ENCODE measurements around the gene FRMD4A.

DNA sequence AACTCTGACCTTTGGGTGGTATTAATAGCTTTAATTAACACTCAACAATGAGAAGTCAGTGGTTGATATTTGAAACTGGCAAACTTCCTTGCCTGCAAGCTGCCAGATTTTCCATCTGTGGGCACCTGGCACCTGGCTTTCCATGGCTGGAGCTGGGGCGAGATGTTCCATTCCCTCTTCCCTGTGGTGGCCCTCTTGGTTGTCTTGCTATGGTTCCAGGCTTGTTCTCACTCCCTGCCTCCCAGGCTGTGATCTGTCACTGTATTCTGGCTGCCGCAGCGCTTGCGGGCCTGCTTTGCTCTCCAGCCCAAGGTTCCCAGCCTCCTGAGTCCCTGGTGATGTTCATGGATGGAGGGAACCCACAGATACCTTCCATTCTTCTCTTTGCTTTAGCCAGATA lies 201.0 kb downstream of the FRMD4A start:
- TF ChIP-seq, protein P1, sequence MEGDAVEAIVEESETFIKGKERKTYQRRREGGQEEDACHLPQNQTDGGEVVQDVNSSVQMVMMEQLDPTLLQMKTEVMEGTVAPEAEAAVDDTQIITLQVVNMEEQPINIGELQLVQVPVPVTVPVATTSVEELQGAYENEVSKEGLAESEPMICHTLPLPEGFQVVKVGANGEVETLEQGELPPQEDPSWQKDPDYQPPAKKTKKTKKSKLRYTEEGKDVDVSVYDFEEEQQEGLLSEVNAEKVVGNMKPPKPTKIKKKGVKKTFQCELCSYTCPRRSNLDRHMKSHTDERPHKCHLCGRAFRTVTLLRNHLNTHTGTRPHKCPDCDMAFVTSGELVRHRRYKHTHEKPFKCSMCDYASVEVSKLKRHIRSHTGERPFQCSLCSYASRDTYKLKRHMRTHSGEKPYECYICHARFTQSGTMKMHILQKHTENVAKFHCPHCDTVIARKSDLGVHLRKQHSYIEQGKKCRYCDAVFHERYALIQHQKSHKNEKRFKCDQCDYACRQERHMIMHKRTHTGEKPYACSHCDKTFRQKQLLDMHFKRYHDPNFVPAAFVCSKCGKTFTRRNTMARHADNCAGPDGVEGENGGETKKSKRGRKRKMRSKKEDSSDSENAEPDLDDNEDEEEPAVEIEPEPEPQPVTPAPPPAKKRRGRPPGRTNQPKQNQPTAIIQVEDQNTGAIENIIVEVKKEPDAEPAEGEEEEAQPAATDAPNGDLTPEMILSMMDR (IDR thresholded peaks at IDR 0.05) = no peak
- no peak for TF ChIP-seq POLR2AphosphoS5 (IDR thresholded peaks at IDR 0.05)
- no peak for TF ChIP-seq EP300 (IDR thresholded peaks at IDR 0.05)
